Left renal cortex interstitium (tissue), 4 donors: ENCODE measurements around the gene TMEM139. TPM values are rescaled to one million over a fixed set of nuclear protein-coding genes. Genes with fewer than 3 reads are reported as not detected.

Source experiments
- DNase-seq, 4 donors: peaks; one replicate each; pipeline ENCODE4 v3.0.0-alpha.2; 2013; ENCODE audit warnings: low read depth in 4 of 4, low spot score in 2 of 4, missing footprints in 1 of 4
- polyA plus RNA-seq, 4 donors: library from polyadenylated mRNA; unstranded; fragments of 120-200 nt; gene quantifications; one replicate each; pipeline ENCODE4 v1.2.1, GENCODE V29; 2013; ENCODE audit not compliant: insufficient read length in 4 of 4

TMEM139 gene
- polyA plus RNA-seq, 4 donors: 53.2 to 74.8 (median 63.0) TPM

- DNase-seq: no peak
Observed at GRCh38 chr7:143321734-143322133, 37.0 kb downstream of the TMEM139 start.

GRCh38 chr7:143322760-143323633, 38.2 kb downstream of the TMEM139 start:
- DNase-seq: no peak

DNA sequence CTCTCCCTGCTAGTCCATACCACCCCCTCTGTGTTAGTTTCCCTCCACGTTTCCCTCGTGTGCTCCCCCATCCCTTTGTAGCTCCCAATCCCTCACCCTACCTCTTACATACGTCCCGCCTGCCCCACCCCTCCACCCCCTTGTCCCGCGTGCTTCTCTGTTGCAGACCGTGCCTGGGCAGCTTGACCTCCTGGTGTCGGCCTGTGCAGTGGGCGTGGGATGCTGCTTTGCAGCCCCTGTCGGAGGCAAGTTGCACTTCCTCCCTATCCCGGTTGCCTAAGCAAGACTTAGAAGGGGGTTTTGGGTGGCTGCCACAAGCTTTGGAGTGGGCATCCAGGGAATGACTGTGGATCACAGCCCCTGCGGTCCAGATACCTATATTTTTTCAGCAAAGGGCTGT, 38.9 kb downstream of the TMEM139 start:
- DNase-seq: no peak

- DNase-seq: no peak
Observed at GRCh38 chr7:143325240-143325639, 40.5 kb downstream of the TMEM139 start.

DNA sequence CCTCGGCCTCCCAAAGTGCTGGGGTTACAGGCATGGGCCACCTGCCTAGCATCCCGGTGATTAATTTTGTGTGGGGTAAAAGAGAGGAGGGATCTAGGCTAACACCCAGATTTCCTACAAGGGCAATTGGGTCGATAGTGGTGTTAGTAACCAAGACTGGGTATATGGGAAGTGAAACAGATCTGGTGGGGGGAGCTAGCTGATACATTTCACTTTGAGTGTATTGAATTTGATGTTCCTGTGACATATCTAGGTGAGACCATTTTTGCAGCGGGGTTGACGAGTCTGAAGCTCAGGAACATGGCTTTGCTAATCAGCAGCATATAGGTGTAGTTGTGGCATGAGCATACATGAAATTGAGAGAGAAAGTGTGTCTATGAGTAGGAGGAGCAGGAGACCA, 43.1 kb downstream of the TMEM139 start:
- DNase-seq: no peak

GRCh38 chr7:143329471-143330170, 44.9 kb downstream of the TMEM139 start:
- no peak for DNase-seq

DNA sequence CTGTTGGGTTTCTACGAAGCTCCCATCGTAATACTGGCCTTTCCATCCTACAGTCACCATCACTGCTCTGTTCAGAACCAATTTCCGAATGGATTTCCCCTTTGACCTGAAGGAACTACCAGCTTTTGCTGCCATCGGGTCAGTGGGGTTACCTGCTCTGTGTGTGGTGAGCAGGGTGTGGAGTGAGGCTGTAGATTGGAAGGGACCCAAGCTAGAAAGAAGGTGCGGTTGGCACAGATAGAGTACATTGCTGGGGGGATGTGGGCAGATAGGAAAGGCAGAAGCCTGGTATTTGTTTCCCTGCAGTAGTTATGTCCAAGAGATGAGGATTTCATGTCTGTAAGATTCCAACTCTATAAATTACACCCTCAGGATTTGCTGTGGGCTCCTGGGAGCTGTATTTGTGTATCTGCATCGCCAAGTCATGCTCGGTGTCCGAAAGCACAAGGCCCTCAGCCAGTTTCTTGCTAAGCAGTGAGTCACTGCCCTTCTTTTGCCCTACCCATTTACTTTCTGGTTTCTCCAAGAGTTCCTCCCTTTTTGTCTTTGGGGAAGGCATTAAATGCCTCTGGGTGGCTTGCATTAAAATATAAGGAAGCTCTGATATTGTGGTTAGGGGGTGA, 46.5 kb downstream of the TMEM139 start:
- DNase-seq: no peak

DNA sequence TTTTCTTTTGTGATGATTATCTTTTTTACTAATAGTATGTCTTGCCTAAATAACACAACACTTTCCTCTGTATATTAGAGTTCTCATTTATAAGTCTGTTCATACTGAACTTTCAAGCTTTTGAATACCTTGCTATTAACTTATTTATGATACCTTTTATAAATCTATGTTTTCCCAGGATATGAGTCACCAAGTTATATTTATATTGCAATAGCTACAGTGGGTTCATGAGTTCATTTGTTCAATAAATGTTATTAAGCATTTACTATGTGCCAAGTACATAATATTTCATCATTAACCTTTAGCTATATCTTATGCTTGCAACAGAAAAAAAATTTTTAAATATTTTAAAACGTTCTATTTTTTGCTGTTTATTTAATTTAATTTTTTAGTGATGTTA, 49.5 kb downstream of the TMEM139 start:
- DNase-seq: no peak

DNA sequence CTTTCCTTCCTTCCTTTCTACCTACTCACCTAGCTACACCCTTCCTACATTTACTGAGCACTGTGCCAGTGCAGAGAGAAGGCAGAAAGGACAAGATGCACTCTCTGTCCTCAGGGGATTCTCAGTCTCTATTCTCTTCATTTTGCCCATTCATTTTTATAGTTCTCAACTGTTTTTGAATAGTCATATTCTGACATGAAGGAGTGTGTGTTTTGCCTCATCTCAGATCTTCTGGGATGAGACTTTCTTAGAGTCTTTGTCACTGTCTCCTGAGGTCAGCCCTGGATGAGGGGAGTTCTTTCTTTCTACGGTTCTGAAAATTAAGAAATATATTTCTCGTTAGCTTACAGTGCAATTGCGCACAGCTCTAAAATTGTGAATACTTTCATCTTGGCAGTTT, 52.5 kb downstream of the TMEM139 start:
- no peak for DNase-seq

Other genes starting within 250 kb of the TMEM139 start
- not detected for gene OR6V1, start 232.6 kb upstream of the TMEM139 start, polyA plus RNA-seq
- gene PIP, start 152.9 kb upstream of the TMEM139 start, polyA plus RNA-seq: not detected
- gene TAS2R39, start 101.5 kb upstream of the TMEM139 start, polyA plus RNA-seq: not detected
- not detected for gene TAS2R40, start 62.9 kb upstream of the TMEM139 start, polyA plus RNA-seq
- 100 to 1,000 TPM; 194 to 231 (median 210) TPM for gene GSTK1, start 21.5 kb upstream of the TMEM139 start, polyA plus RNA-seq
- gene CASP2, start 3.4 kb downstream of the TMEM139 start, polyA plus RNA-seq: 10 to 100 TPM; 42.5 to 61.9 (median 53.3) TPM
- gene CLCN1, start 31.2 kb downstream of the TMEM139 start, polyA plus RNA-seq: under 1 TPM; 0.05 to 0.17 (median 0.14) TPM
- gene FAM131B, start 77.8 kb downstream of the TMEM139 start, polyA plus RNA-seq: 1 to 10 TPM; 2.2 to 2.7 (median 2.4) TPM
- gene ZYX, start 96.4 kb downstream of the TMEM139 start, polyA plus RNA-seq: 100 to 1,000 TPM in 2 of 4 donors, 10 to 100 TPM in 2; 61.8 to 112 (median 96.6) TPM
- 10 to 100 TPM; 16.3 to 20.4 (median 18.9) TPM for gene EPHA1, start 123.9 kb downstream of the TMEM139 start, polyA plus RNA-seq
- not detected for gene TAS2R60, start 158.5 kb downstream of the TMEM139 start, polyA plus RNA-seq
- gene TAS2R41, start 192.9 kb downstream of the TMEM139 start, polyA plus RNA-seq: not detected